Measurements from ENCODE around the gene ZNF705A. TPM values are rescaled to one million over a fixed set of nuclear protein-coding genes. Genes with fewer than 3 reads are reported as not detected.
"Not testable (repeated sequence)": the region's sequence is repeated elsewhere in the genome, so short reads cannot be mapped to it uniquely, and the experiment has no call there.

ZNF705A gene
- total RNA-seq, 2 experiments from 2014 or later, result not detected

- CTCF ChIA-PET; DNase-seq; H3K4me3 Mint-ChIP-seq; POLR2A ChIA-PET; H3K4me1 Mint-ChIP-seq; H3K9me3 Mint-ChIP-seq; H3K27ac Mint-ChIP-seq; H3K36me3 Mint-ChIP-seq (ENCODE audit: low read depth); H3K27me3 Mint-ChIP-seq: not testable (repeated sequence)
Measured at GRCh38 chr12:8221844-8222243, 65.0 kb downstream of the ZNF705A start.

GRCh38 chr12:8222303-8222702 lies 65.5 kb downstream of the ZNF705A start:
- CTCF ChIA-PET, DNase-seq, H3K4me3 Mint-ChIP-seq: not testable (repeated sequence)

GRCh38 chr12:8223646-8224045 lies 66.8 kb downstream of the ZNF705A start:
- H3K4me1 Mint-ChIP-seq; H3K36me3 Mint-ChIP-seq (ENCODE audit: low read depth); H3K27ac Mint-ChIP-seq; POLR2A ChIA-PET; CTCF ChIA-PET; DNase-seq; H3K27me3 Mint-ChIP-seq; H3K4me3 Mint-ChIP-seq; H3K9me3 Mint-ChIP-seq: not testable (repeated sequence)

More at GRCh38 chr12:8222303-8222702, 65.5 kb downstream of the ZNF705A start:
- H3K9me3 Mint-ChIP-seq; H3K27ac Mint-ChIP-seq; H3K4me1 Mint-ChIP-seq; H3K36me3 Mint-ChIP-seq (ENCODE audit: low read depth); POLR2A ChIA-PET; H3K27me3 Mint-ChIP-seq: not testable (repeated sequence)

GRCh38 chr12:8224782-8225181 lies 68.0 kb downstream of the ZNF705A start:
- CTCF ChIA-PET, H3K27me3 Mint-ChIP-seq, H3K4me3 Mint-ChIP-seq: not testable (repeated sequence)

GRCh38 chr12:8226355-8226754 lies 69.5 kb downstream of the ZNF705A start:
- H3K36me3 Mint-ChIP-seq (ENCODE audit: low read depth), result no peaks in the 10 kb centered on the region
- no peaks in the 10 kb centered on the region for H3K27me3 Mint-ChIP-seq
- H3K4me1 Mint-ChIP-seq, result peaks cover 7% of the 10 kb centered on the region
- H3K4me3 Mint-ChIP-seq, result no peak overlapping the region
- H3K27ac Mint-ChIP-seq, result no peak overlapping the region
- DNase-seq, result no peak
- no peaks in the 10 kb centered on the region for H3K9me3 Mint-ChIP-seq
- CTCF ChIA-PET, result interaction anchor here (0.6 kb wide), 1 partner anchor 189 kb away, joined by 4 read pairs; no protein-coding TSS in a partner anchor
- POLR2A ChIA-PET, result no interaction called here

More at GRCh38 chr12:8224782-8225181, 68.0 kb downstream of the ZNF705A start:
- H3K4me1 Mint-ChIP-seq; H3K36me3 Mint-ChIP-seq (ENCODE audit: low read depth); POLR2A ChIA-PET; DNase-seq; H3K9me3 Mint-ChIP-seq; H3K27ac Mint-ChIP-seq: not testable (repeated sequence)

GRCh38 chr12:8226992-8227731 lies 70.3 kb downstream of the ZNF705A start, which contains the start of gene FAM90A1:
FAM90A1 (minus strand) TSS chr12:8227618; CDS start chr12:8224832, 2,786 bp downstream.
- POLR2A ChIA-PET; H3K9me3 Mint-ChIP-seq; H3K27me3 Mint-ChIP-seq; H3K36me3 Mint-ChIP-seq (ENCODE audit: low read depth); CTCF ChIA-PET; DNase-seq: not testable (repeated sequence)
- H3K4me3 Mint-ChIP-seq, result peak within 1 kb of the TSS; percentile 51
- H3K4me1 Mint-ChIP-seq, result peaks cover 13% of the 10 kb centered on the region
- H3K27ac Mint-ChIP-seq, result peak within 1 kb of the TSS; percentile 15

GRCh38 chr12:8227732-8228077 lies 70.9 kb downstream of the ZNF705A start:
- H3K27me3 Mint-ChIP-seq; DNase-seq; CTCF ChIA-PET; H3K9me3 Mint-ChIP-seq; POLR2A ChIA-PET; H3K36me3 Mint-ChIP-seq (ENCODE audit: low read depth): not testable (repeated sequence)
- Mint-ChIP-seq H3K4me1 (peaks cover 13% of the 10 kb centered on the region), H3K27ac (peak overlapping the region; percentile 15), H3K4me3 (peak overlapping the region; percentile 51)

- H3K36me3 Mint-ChIP-seq (ENCODE audit: low read depth); H3K9me3 Mint-ChIP-seq; H3K27ac Mint-ChIP-seq; H3K4me3 Mint-ChIP-seq; H3K27me3 Mint-ChIP-seq; DNase-seq: not testable (repeated sequence)
- ChIA-PET POLR2A (interaction anchor here (0.6 kb wide), 1 partner anchor 7 kb away, joined by 7 read pairs; no protein-coding TSS in a partner anchor), CTCF (interaction anchor here (0.6 kb wide), 1 partner anchor 144 kb away, joined by 5 read pairs; no protein-coding TSS in a partner anchor)
- H3K4me1 Mint-ChIP-seq, result peaks cover 13% of the 10 kb centered on the region
Measured at GRCh38 chr12:8228607-8229006, 71.8 kb downstream of the ZNF705A start.

GRCh38 chr12:8229486-8229885 lies 72.7 kb downstream of the ZNF705A start:
- not testable (repeated sequence) for DNase-seq; H3K36me3 Mint-ChIP-seq (ENCODE audit: low read depth); H3K27ac Mint-ChIP-seq; H3K27me3 Mint-ChIP-seq; H3K4me3 Mint-ChIP-seq; H3K9me3 Mint-ChIP-seq
- ChIA-PET POLR2A (interaction anchor here (0.6 kb wide), 1 partner anchor 1212 kb away, joined by 6 read pairs; no protein-coding TSS in a partner anchor), CTCF (interaction anchor here (1.6 kb wide), 1 partner anchor 120 kb away, joined by 7 read pairs; no protein-coding TSS in a partner anchor)
- H3K4me1 Mint-ChIP-seq, result peaks cover 13% of the 10 kb centered on the region

Other genes starting within 250 kb of the ZNF705A start
- 100 to 1,000 TPM; 227 to 230 TPM for gene SLC2A3, start 220.8 kb upstream of the ZNF705A start, total RNA-seq
- 10 to 100 TPM; 21.4 to 22.5 TPM for gene FOXJ2, start 124.3 kb upstream of the ZNF705A start, total RNA-seq
- gene C3AR1, start 90.7 kb upstream of the ZNF705A start, total RNA-seq, result 1 to 10 TPM; 5.4 to 5.9 TPM
- 10 to 100 TPM; 38.0 to 39.4 TPM for gene NECAP1, start 74.7 kb upstream of the ZNF705A start, total RNA-seq
- under 1 TPM in 1 of 2 experiments, not detected in 1; 0.19 TPM for gene CLEC4A, start 33.4 kb upstream of the ZNF705A start, total RNA-seq
- gene FAM90A1, start 70.6 kb downstream of the ZNF705A start, total RNA-seq, result under 1 TPM in 1 of 2 experiments, not detected in 1; 0.15 TPM